Fibroblast of pulmonary artery (primary cell): Measurements from ENCODE around the gene CARD8.

Experiments used
- DNase-seq: peaks from one replicate; pipeline ENCODE4 v3.0.0-alpha.2; 2010; ENCODE audit warnings: low read depth
- H3K4me3 ChIP-seq: replicated peaks from 2 replicates; pipeline ENCODE4 v1.5.1; 2011; ENCODE audit warnings: low read depth, mild to moderate bottlenecking, control low read depth, low read length, moderate library complexity
- CTCF ChIP-seq: IDR thresholded peaks from 2 replicates; pipeline ENCODE4 v1.5.1; 2011; ENCODE audit warnings: mild to moderate bottlenecking, control low read depth, low read length, inconsistent platforms; ENCODE audit errors: missing control alignments

CARD8 gene

GRCh38 chr19:48194844-48195830 lies 60.6 kb downstream of the CARD8 start:
- H3K4me3 ChIP-seq, result no peak overlapping the region
- TF ChIP-seq CTCF, result no peak
- no peak for DNase-seq

GRCh38 chr19:48194041-48194843 lies 61.5 kb downstream of the CARD8 start:
- peak; percentile 53 for TF ChIP-seq CTCF
- peak; percentile 28 for DNase-seq

GRCh38 chr19:48192750-48193149 lies 63.0 kb downstream of the CARD8 start:
- no peak overlapping the region for H3K4me3 ChIP-seq
- no peak for TF ChIP-seq CTCF
- no peak for DNase-seq

More at GRCh38 chr19:48194041-48194843, 61.5 kb downstream of the CARD8 start:
- H3K4me3 ChIP-seq, result no peak overlapping the region

- H3K4me3 ChIP-seq, result no peak overlapping the region
- no peak for TF ChIP-seq CTCF
- DNase-seq, result no peak
Observed at GRCh38 chr19:48190885-48191284, 64.8 kb downstream of the CARD8 start.

GRCh38 chr19:48190288-48190884 lies 65.3 kb downstream of the CARD8 start:
- TF ChIP-seq CTCF, result no peak
- no peak overlapping the region for H3K4me3 ChIP-seq
- peak; percentile 65 for DNase-seq

GRCh38 chr19:48186541-48186991 lies 69.1 kb downstream of the CARD8 start:
- TF ChIP-seq CTCF, result no peak
- H3K4me3 ChIP-seq, result no peak overlapping the region
- no peak for DNase-seq
